Mesothelial cell of epicardium (in vitro differentiated cells): ENCODE results near the gene MYBPC2. TPM values are rescaled to one million over a fixed set of nuclear protein-coding genes. Genes with fewer than 3 reads are reported as not detected.

Experiments used
- DNase-seq, 2 experiments: peaks; one replicate each; pipeline ENCODE4 v3.0.0; 2021; ENCODE audit warnings: low spot score in 2 of 2; ENCODE audit not compliant: unreplicated experiment in 2 of 2
- H3K27ac Mint-ChIP-seq: 2 replicates; pipeline ENCODE4 v1.8.0; 2021; ENCODE audit warnings: mixed read lengths
- H3K27me3 Mint-ChIP-seq: 2 replicates; pipeline ENCODE4 v1.8.0; 2021; ENCODE audit warnings: low read depth, mixed read lengths
- H3K36me3 Mint-ChIP-seq: 2 replicates; pipeline ENCODE4 v1.8.0; 2021; ENCODE audit warnings: mixed read lengths
- H3K4me1 Mint-ChIP-seq: 2 replicates; pipeline ENCODE4 v1.8.0; 2021; ENCODE audit warnings: mixed read lengths
- H3K4me3 Mint-ChIP-seq: 2 replicates; pipeline ENCODE4 v1.8.0; 2021; ENCODE audit warnings: mild to moderate bottlenecking, moderate library complexity, mixed read lengths
- H3K9me3 Mint-ChIP-seq: 2 replicates; pipeline ENCODE4 v1.8.0; 2021; ENCODE audit warnings: mixed read lengths
- total RNA-seq: library from RNA; stranded (reverse); gene quantifications from 3 replicates; pipeline ENCODE4 v1.2.1, GENCODE V29; 2021
- TF ChIP-seq, protein P1 (sequence below): fragments of 200-600 bp; sonication (generic); IDR thresholded peaks from one replicate; pipeline ENCODE4 v1.5.0; 2021; ENCODE audit warnings: antibody characterized with exemption; ENCODE audit not compliant: unreplicated experiment

Gene MYBPC2
- 0.89 to 1.9 TPM (median 1.2 TPM) in 3 replicates for total RNA-seq

DNA sequence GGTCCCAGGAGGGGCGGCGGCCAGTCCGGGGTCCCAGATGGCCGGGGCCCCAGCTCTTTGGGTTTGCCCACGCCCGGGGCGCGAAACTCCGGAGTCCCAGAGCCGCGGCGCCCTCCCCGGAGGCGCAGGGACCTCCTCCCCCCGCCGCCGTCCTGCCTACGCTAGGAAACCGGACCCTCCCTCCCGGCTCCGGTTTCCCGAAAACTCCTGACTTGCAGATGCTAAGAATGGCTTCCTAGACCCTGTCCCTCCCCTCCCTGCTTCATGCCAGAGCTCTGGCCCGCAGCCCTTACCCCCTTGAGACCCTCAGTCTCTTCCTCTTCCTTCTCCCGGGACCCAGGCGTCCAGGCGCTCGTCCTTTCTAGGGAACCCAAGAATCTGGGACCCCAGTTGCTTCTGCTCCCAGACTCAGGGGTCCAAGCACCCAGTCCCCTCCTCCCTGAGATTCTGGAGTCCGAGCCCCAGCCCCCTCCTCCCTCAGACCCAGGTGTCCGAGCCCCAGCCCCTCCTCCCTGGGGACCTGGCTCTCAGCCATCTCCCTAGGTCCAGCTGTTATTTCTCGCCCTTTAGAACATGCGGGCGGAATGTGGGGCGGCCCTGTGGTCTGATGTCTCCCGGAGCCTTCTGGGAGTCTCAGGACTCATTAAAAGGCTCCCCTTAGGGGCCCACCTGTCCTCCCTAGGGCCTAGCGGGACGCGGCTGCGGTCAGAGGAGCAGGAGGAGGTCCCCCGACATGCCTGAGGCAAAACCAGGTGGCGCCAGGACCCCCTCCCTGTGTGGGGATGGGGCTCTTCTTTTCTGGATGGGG, at the start of gene MYBPC2:
Gene MYBPC2 (plus strand): TSS at position 672 of the 808 bp plus-strand sequence. CDS start 62 bp downstream, at position 734.
- Mint-ChIP-seq H3K4me1 (peaks cover 20% of the 10 kb centered on the region), H3K9me3 (no peaks in the 10 kb centered on the region), H3K27me3 (peaks cover 55% of the 10 kb centered on the region), H3K27ac (peak within 1 kb of the TSS; percentile 90), H3K36me3 (no peaks in the 10 kb centered on the region), H3K4me3 (peak within 1 kb of the TSS; percentile 88)
- peak in 1 of 2 experiments; percentile 56 for DNase-seq
- TF ChIP-seq, protein P1, sequence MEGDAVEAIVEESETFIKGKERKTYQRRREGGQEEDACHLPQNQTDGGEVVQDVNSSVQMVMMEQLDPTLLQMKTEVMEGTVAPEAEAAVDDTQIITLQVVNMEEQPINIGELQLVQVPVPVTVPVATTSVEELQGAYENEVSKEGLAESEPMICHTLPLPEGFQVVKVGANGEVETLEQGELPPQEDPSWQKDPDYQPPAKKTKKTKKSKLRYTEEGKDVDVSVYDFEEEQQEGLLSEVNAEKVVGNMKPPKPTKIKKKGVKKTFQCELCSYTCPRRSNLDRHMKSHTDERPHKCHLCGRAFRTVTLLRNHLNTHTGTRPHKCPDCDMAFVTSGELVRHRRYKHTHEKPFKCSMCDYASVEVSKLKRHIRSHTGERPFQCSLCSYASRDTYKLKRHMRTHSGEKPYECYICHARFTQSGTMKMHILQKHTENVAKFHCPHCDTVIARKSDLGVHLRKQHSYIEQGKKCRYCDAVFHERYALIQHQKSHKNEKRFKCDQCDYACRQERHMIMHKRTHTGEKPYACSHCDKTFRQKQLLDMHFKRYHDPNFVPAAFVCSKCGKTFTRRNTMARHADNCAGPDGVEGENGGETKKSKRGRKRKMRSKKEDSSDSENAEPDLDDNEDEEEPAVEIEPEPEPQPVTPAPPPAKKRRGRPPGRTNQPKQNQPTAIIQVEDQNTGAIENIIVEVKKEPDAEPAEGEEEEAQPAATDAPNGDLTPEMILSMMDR, result no peak

DNA sequence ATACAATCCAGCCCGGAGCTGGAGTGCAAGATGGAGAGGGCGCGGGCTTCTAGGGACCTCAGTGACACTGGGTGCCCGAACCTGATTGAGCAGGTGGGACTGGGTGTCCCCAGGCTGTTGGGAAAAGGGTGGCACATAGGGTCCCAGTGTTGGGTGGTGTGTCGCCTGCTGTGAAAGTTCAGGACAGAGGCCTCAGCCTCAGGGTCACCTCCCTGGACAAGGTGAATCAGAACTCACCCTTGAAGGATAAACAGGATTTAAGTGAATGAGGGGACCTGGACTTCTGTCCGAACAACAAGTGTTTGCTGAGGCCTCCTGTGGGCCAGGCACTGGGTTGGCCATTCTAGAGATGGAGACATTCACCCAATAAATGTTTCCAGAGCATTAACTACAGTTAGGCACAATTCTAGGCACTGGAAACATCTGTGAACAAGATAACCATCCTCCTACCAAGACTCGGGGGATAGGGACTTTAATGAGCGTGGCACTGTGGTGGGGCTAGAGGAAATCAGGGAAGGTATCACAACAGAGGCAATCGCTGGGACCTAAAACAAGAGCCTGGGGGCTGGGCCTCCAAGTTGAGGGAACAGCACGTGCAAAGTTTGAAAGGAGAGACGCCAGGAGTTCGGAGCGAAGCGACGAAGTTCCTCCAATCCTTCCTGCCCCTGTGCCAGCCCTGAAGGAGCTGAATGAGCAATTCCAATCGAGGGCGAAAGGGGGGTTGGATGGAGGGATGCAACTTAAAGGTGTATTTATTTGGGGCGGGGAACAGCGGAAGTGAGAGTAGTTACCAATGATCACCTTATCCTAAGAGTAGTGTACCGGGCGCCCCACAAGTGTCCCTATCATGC, 49.5 kb upstream of the MYBPC2 start:
- peak overlapping the region; percentile 86 for H3K4me3 Mint-ChIP-seq
- peaks cover 16% of the 10 kb centered on the region for H3K36me3 Mint-ChIP-seq
- H3K27me3 Mint-ChIP-seq, result no peaks in the 10 kb centered on the region
- TF ChIP-seq, protein P1, result no peak
- peak overlapping the region; percentile 91 for H3K27ac Mint-ChIP-seq
- H3K9me3 Mint-ChIP-seq, result no peaks in the 10 kb centered on the region
- DNase-seq, result no peak
- peaks cover 22% of the 10 kb centered on the region for H3K4me1 Mint-ChIP-seq

DNA sequence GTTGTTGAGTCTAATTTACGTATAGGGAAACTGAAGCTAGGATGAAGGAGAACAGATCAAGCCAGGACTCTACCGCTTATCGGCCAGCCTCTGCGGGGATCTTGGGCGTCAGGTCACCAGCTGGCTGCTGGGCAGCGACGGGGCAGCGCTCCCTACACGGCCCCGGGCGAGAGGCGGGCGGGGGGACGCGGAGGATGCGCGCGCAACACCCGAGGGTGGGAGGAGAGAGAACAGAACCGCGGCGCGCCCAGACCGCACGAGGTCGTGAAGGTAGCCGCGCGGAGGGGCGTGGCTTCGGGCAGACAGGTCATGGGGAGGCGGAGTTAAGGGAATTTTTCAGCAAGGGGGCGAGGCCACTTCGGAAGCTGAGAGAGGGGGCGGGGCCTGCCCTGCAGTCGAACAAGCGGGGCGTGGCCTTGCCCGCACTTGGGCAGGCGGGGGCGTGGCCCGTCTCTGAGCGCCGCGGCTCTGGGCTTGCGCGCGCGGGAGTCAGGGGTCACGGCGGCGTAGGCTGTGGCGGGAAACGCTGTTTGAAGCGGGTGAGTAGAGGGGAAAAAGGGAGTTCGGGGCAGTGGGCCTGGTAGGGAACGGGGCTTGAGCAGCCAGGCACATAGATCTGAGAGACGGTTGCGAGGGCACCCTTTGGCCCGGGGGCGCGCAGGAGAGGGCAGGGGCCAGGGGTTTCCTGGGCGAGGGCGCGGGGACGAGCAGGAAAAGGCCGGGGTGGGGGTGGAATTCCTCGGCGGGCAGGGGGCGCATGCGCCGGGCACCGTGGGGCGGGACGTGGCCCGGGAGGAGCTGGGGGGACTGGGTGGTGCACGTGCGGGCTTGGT, 48.6 kb upstream of the MYBPC2 start, which contains the start of gene POLD1:
Gene POLD1 (plus strand): TSS at position 496 of the 833 bp plus-strand sequence. CDS start 14,505 bp downstream, outside the sequence.
- Mint-ChIP-seq H3K27me3 (no peaks in the 10 kb centered on the region), H3K4me1 (peaks cover 22% of the 10 kb centered on the region), H3K27ac (peak within 1 kb of the TSS; percentile 91), H3K36me3 (peaks cover 15% of the 10 kb centered on the region), H3K4me3 (peak within 1 kb of the TSS; percentile 86), H3K9me3 (no peaks in the 10 kb centered on the region)
- peak; percentile 98 to 99 for DNase-seq
- TF ChIP-seq, protein P1, result no peak

DNA sequence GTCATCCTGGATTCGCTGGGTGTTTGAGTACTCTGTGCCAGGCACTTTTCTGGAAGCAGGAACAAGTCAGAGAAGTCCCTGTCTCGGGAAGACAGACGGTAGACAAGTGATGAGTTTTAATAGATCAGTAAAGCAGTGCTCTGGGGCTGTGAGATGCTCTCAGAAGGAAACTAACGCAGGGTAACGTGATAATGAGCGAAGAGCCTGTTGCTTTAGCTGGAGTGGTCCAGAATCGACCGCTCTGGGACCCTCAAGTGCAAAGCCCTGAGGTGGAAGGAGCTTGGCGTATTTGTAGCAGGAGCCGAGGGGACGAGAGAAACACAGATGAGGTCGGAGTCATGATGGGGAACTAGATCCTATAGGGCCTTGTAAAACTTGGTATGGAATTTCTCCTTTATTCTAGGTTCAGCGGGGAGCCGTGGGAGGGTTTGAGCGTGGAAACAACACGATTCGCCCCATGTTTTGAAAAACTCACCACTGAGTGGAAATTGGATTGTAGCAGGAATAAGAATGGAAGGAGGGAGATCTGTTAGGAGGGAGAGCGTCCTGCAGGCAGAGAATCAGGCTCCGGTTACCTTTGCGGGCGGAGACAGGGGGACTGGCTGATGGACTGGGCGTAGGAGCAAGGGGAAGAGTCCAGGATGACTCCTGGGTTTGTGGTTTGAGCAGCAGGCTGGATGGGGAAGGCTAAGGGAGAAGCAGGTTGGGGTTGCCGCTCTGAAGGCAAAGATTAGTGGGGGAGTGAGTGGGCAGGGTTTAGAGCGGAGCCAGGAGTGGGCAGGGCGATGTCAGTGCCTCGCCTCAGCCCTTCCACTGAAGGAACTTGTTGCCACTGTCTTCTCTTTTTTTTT, 47.8 kb upstream of the MYBPC2 start:
- Mint-ChIP-seq H3K36me3 (peaks cover 6% of the 10 kb centered on the region), H3K27me3 (no peaks in the 10 kb centered on the region), H3K4me3 (peak overlapping the region; percentile 86), H3K9me3 (no peaks in the 10 kb centered on the region), H3K27ac (peak overlapping the region; percentile 91), H3K4me1 (peaks cover 22% of the 10 kb centered on the region)
- no peak for DNase-seq
- TF ChIP-seq, protein P1, result no peak
